MCF 10A (cell line): ENCODE measurements around the gene TUG1. TPM values are rescaled to one million over a fixed set of nuclear protein-coding genes. Genes with fewer than 3 reads are reported as not detected.

Experiments used
- BruUV-seq: library from RNA; stranded (reverse); fragments of 400-500 nt; replicated peaks from 2 replicates; lab custom pipeline; 2021; lab: Mats Ljungman, UMichigan
- CTCF ChIA-PET: fragments of 300-600 bp; sonication (Branson Sonifier 250); formaldehyde crosslinking; extraction: SDS; loops from one replicate; lab custom pipeline; 2021; ENCODE audit warnings: antibody characterized with exemption, inconsistent platforms; lab: Yijun Ruan, JAX
- POLR2A ChIA-PET: fragments of 300-600, 350-650 bp; sonication (Branson Sonifier 250); formaldehyde crosslinking; extraction: SDS; loops from one replicate; lab custom pipeline; 2020; ENCODE audit warnings: antibody characterized with exemption, inconsistent platforms; lab: Yijun Ruan, JAX
- DNase-seq: peaks from one replicate; pipeline ENCODE4 v3.0.0-alpha.2; 2018; ENCODE audit not compliant: unreplicated experiment
- H3K27ac Mint-ChIP-seq: one replicate; pipeline ENCODE4 v1.8.0; 2022; ENCODE audit warnings: mild to moderate bottlenecking, low read depth, mixed read lengths; ENCODE audit not compliant: unreplicated experiment
- H3K27me3 Mint-ChIP-seq: one replicate; pipeline ENCODE4 v1.8.0; 2022; ENCODE audit warnings: mixed read lengths; ENCODE audit not compliant: insufficient read depth, unreplicated experiment
- H3K36me3 Mint-ChIP-seq: one replicate; pipeline ENCODE4 v1.8.0; 2022; ENCODE audit warnings: mild to moderate bottlenecking, moderate library complexity, mixed read lengths; ENCODE audit not compliant: insufficient read depth, unreplicated experiment
- H3K4me1 Mint-ChIP-seq: one replicate; pipeline ENCODE4 v1.8.0; 2022; ENCODE audit warnings: mixed read lengths; ENCODE audit not compliant: insufficient read depth, unreplicated experiment
- H3K4me3 Mint-ChIP-seq: one replicate; pipeline ENCODE4 v1.8.0; 2022; ENCODE audit warnings: mild to moderate bottlenecking, moderate library complexity, mixed read lengths; ENCODE audit not compliant: unreplicated experiment
- H3K9me3 Mint-ChIP-seq: one replicate; pipeline ENCODE4 v1.8.0; 2022; ENCODE audit warnings: mixed read lengths; ENCODE audit not compliant: unreplicated experiment
- intact Hi-C: fragments of 100-400 bp; cut with micrococcal nuclease; formaldehyde crosslinking; loops from 2 replicates; pipeline ENCODE4 v1.14.1; 2022
- total RNA-seq: library from RNA; stranded (reverse); gene quantifications from 2 replicates; pipeline ENCODE4 v1.2.3, GENCODE V29; 2022
- TF ChIP-seq, protein P1 (sequence below): fragments of 200-600 bp; IDR thresholded peaks from one replicate; pipeline ENCODE4 v1.8.0; 2022; ENCODE audit warnings: antibody characterized with exemption, mild to moderate bottlenecking; ENCODE audit not compliant: unreplicated experiment

The TUG1 gene
- total RNA-seq, 1 experiment from 2014 or later: 85.5 TPM

DNA sequence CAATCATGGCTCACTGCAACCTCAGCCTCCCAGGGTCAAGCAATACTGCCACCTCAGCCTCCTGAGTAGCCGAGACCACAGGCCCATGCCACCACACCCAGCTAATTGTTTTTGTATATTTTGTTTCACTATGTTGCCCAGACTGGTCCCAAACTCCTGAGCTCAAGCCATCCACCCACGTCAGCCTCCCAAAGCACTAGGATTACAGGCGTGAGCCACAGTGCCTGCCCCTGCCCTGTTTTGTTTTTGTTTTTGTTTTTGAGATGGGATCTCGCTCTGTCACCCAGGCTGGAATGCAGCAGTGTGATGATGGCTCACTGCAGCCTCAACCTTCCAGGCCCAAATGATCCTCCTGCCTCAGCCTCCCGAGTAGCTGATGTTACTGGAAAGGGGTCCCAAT is 53.5 kb downstream of the TUG1 start:
- Mint-ChIP-seq H3K27me3 (no peaks in the 10 kb centered on the region), H3K36me3 (no peaks in the 10 kb centered on the region), H3K4me3 (no peak overlapping the region), H3K27ac (peak overlapping the region; percentile 23), H3K9me3 (no peaks in the 10 kb centered on the region), H3K4me1 (no peaks in the 10 kb centered on the region)
- POLR2A ChIA-PET: interaction anchor here (0.6 to 1.2 kb wide), 2 partner anchors 17 to 179 kb away, joined by 3 read pairs; no protein-coding TSS in a partner anchor
- CTCF ChIA-PET: interaction anchor here (0.6 kb wide), 1 partner anchor 15 kb away, joined by 3 read pairs; no protein-coding TSS in a partner anchor
- DNase-seq: no peak
- TF ChIP-seq, protein P1, sequence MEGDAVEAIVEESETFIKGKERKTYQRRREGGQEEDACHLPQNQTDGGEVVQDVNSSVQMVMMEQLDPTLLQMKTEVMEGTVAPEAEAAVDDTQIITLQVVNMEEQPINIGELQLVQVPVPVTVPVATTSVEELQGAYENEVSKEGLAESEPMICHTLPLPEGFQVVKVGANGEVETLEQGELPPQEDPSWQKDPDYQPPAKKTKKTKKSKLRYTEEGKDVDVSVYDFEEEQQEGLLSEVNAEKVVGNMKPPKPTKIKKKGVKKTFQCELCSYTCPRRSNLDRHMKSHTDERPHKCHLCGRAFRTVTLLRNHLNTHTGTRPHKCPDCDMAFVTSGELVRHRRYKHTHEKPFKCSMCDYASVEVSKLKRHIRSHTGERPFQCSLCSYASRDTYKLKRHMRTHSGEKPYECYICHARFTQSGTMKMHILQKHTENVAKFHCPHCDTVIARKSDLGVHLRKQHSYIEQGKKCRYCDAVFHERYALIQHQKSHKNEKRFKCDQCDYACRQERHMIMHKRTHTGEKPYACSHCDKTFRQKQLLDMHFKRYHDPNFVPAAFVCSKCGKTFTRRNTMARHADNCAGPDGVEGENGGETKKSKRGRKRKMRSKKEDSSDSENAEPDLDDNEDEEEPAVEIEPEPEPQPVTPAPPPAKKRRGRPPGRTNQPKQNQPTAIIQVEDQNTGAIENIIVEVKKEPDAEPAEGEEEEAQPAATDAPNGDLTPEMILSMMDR: no peak
- intact Hi-C loops: no loop called here
- BruUV-seq: no TSS peak

Other genes starting within 250 kb of the TUG1 start
- 35.7 and 36.1 TPM in 2 replicates for gene MORC2, start 491 bp upstream of the TUG1 start, total RNA-seq
- gene SMTN, start 112.1 kb downstream of the TUG1 start, total RNA-seq: 69.5 and 80.2 TPM in 2 replicates
- gene SELENOM, start 138.3 kb downstream of the TUG1 start, total RNA-seq: 44.9 and 88.7 TPM in 2 replicates
- 0.61 and 0.66 TPM in 2 replicates for gene INPP5J, start 153.7 kb downstream of the TUG1 start, total RNA-seq
- gene PLA2G3, start 171.2 kb downstream of the TUG1 start, total RNA-seq: not detected in 2 replicates
- gene RNF185, start 190.9 kb downstream of the TUG1 start, total RNA-seq: 34.6 and 44.8 TPM in 2 replicates
- 74.4 and 126 TPM in 2 replicates for gene LIMK2, start 243.0 kb downstream of the TUG1 start, total RNA-seq